ENCODE measurements around the gene FANCC.
A peak's percentile ranks its signal among the peaks of the same experiment; 100 is the strongest.

The FANCC gene

GRCh38 chr9:95057101-95057500 is 260.4 kb downstream of the FANCC start:
- H3K9ac ChIP-seq (ENCODE audit: low read depth in 1 of 2, low read length in 2 of 2) = peak overlapping the region; percentile 10 to 29
- no peaks in the 10 kb centered on the region for H3K9me3 ChIP-seq (ENCODE audit: control insufficient read depth in 1 of 2, low read length in 2 of 2)
- H3K36me3 ChIP-seq (ENCODE audit: control insufficient read depth in 1 of 2, insufficient read depth in 2 of 2, low read length in 2 of 2) = peaks cover 0 to 13% of the 10 kb centered on the region in 2 donors
- no peaks in the 10 kb centered on the region for H3K27me3 ChIP-seq (ENCODE audit: control insufficient read depth in 1 of 2, insufficient read depth in 2 of 2, low read length in 2 of 2)
- peaks cover 16 to 25% of the 10 kb centered on the region in 2 donors for H3K4me1 ChIP-seq (ENCODE audit: control insufficient read depth in 1 of 2, insufficient read depth in 2 of 2, low read length in 2 of 2)
- H3K27ac ChIP-seq (ENCODE audit: low read depth, low read length) = peak overlapping the region; percentile 43
- H3K4me3 ChIP-seq (ENCODE audit: low read depth in 1 of 2, low read length in 2 of 2) = peak overlapping the region in 1 of 2 donors; percentile 18

DNA sequence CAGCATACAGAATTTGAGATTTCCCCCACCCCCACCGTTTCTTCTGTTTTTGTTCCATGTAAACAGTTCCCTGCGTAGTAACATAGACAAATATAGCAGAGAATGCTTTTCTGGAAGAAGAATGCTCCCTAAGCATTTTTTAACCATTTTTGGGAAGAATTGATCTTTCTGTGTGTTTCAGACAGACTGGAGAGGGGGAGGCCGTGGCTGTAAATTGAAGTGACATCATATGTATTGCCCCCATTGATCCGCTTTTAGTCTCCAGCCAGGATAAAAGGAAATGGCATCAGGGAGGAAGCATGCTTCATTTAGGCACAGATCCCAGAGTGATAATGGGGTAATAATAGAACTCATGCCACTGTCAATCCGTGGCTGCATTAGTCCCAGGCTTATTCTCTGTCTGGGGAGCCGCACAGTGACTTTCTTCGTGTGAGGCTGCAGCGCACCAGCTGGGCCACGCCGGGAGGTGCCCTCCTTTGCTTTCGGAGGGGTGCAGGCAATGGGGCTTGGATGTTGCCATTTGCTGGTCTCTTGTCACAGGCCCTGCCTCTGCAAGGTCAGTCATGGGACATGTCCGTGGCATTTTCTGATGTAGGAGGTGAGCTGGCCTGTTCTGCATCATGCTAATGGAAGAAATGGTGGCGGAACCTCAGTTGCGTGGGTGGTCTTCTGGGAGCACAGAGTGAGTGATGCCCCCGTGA is 261.5 kb downstream of the FANCC start:
- H3K27ac ChIP-seq (ENCODE audit: low read depth, low read length) = peak overlapping the region; percentile 28
- peak overlapping the region; percentile 10 to 29 for H3K9ac ChIP-seq (ENCODE audit: low read depth in 1 of 2, low read length in 2 of 2)
- H3K27me3 ChIP-seq (ENCODE audit: control insufficient read depth in 1 of 2, insufficient read depth in 2 of 2, low read length in 2 of 2) = no peaks in the 10 kb centered on the region
- H3K9me3 ChIP-seq (ENCODE audit: control insufficient read depth in 1 of 2, low read length in 2 of 2) = no peaks in the 10 kb centered on the region
- H3K36me3 ChIP-seq (ENCODE audit: control insufficient read depth in 1 of 2, insufficient read depth in 2 of 2, low read length in 2 of 2) = peaks cover 0 to 8% of the 10 kb centered on the region in 2 donors
- peak overlapping the region in 1 of 2 donors; percentile 18 for H3K4me3 ChIP-seq (ENCODE audit: low read depth in 1 of 2, low read length in 2 of 2)
- peaks cover 13 to 25% of the 10 kb centered on the region in 2 donors for H3K4me1 ChIP-seq (ENCODE audit: control insufficient read depth in 1 of 2, insufficient read depth in 2 of 2, low read length in 2 of 2)

DNA sequence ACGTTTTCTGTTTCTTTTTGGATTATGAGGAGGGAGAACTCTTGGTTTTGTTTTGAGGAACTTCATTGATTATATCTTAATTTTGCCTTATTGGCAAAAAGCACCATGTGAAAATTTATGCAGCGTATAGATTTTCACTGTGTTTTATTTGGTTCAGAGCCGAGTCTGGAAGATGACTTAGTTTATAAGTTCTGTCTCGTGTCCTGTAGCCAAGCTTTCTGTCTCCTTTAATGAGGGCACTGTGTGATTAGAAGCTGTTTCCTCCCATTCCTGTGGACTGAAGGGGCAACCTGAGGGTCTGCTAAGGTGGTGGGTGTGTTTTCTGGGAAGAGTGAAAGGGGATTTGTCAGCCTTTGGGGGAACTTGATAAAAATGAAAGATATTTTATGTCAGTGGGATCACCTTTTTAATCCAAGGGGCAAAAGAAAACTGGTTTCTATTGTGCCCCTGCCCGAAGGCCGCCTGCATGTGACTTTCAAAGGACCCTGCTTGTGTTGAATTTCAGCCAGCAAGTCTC is 262.1 kb downstream of the FANCC start:
- H3K9me3 ChIP-seq (ENCODE audit: control insufficient read depth in 1 of 2, low read length in 2 of 2) = no peaks in the 10 kb centered on the region
- H3K36me3 ChIP-seq (ENCODE audit: control insufficient read depth in 1 of 2, insufficient read depth in 2 of 2, low read length in 2 of 2) = peaks cover 0 to 2% of the 10 kb centered on the region in 2 donors
- no peaks in the 10 kb centered on the region for H3K27me3 ChIP-seq (ENCODE audit: control insufficient read depth in 1 of 2, insufficient read depth in 2 of 2, low read length in 2 of 2)
- no peak overlapping the region for H3K4me3 ChIP-seq (ENCODE audit: low read depth in 1 of 2, low read length in 2 of 2)
- peak overlapping the region in 1 of 2 donors; percentile 15 for H3K9ac ChIP-seq (ENCODE audit: low read depth in 1 of 2, low read length in 2 of 2)
- peaks cover 15 to 24% of the 10 kb centered on the region in 2 donors for H3K4me1 ChIP-seq (ENCODE audit: control insufficient read depth in 1 of 2, insufficient read depth in 2 of 2, low read length in 2 of 2)
- H3K27ac ChIP-seq (ENCODE audit: low read depth, low read length) = peak overlapping the region; percentile 84

DNA sequence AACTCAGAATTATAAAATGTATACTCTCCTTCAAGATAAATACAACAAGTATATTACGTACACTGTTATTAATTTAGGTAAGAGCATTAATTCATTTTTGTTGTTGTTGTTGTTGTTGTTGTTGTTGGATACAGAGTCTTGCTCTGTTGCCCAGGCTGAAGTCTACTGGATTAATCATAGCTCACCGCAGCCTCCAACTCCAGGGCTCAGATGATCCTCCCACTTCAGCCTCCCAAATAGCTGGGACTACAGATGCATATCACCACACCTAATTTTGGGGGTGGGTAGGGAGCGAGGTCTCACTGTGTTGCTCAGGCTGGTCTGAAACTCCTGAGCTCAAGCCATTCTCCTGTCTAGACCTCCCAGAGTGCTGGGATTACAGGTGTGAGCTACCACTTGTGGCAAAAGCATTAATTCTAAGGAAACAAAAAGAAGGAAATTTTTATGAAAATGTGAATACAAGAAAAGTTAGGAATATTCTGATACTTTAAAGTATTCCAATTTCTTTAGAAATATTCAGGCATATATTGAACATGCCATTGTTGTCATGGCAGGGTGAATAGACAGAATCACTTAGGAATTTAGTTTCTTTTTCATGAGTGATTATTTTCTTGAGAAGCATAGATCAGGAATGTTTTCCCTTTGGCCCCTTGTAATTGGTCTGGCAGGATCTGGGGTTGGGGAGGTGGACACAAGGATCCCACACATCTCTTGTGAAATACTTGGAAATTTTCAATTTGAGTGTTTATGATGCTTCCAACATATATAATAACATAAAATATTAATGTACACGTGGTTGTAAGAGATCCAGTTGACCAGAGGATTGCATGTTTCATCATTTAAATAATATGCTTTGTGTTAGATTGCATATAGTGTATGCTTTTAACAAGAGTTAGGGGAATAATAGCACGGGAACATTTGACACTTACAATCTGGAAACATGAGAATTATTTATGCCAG is 263.6 kb downstream of the FANCC start:
- Histone ChIP-seq H3K27me3 (ENCODE audit: control insufficient read depth in 1 of 2, insufficient read depth in 2 of 2, low read length in 2 of 2) (no peaks in the 10 kb centered on the region), H3K27ac (ENCODE audit: low read depth, low read length) (no peak overlapping the region), H3K4me3 (ENCODE audit: low read depth in 1 of 2, low read length in 2 of 2) (no peak overlapping the region), H3K9ac (ENCODE audit: low read depth in 1 of 2, low read length in 2 of 2) (no peak overlapping the region), H3K9me3 (ENCODE audit: control insufficient read depth in 1 of 2, low read length in 2 of 2) (no peaks in the 10 kb centered on the region), H3K36me3 (ENCODE audit: control insufficient read depth in 1 of 2, insufficient read depth in 2 of 2, low read length in 2 of 2) (no peaks in the 10 kb centered on the region), H3K4me1 (ENCODE audit: control insufficient read depth in 1 of 2, insufficient read depth in 2 of 2, low read length in 2 of 2) (peaks cover 22 to 25% of the 10 kb centered on the region in 2 donors)

DNA sequence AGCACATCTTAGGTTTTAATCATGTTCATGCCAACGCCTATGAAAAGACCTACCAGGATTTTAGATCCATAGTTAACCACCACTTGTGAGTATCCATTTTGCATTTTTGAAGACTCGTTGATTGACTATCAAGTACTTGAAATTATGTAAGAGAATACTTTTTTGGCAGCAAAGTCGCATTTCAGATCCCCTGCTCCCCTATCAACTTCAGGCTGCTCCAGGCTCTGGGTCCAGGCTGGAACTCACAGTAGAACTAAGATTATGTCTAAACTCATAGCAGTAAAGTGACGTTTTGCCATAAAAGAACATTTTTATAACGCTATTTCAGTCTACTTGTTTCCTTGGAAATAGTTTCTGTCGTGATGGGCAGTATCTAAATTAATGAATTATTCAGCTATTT is 267.7 kb downstream of the FANCC start:
- peak overlapping the region; percentile 10 to 83 for H3K9ac ChIP-seq (ENCODE audit: low read depth in 1 of 2, low read length in 2 of 2)
- peak overlapping the region; percentile 76 to 78 for H3K4me3 ChIP-seq (ENCODE audit: low read depth in 1 of 2, low read length in 2 of 2)
- H3K9me3 ChIP-seq (ENCODE audit: control insufficient read depth in 1 of 2, low read length in 2 of 2) = no peaks in the 10 kb centered on the region
- H3K27me3 ChIP-seq (ENCODE audit: control insufficient read depth in 1 of 2, insufficient read depth in 2 of 2, low read length in 2 of 2) = no peaks in the 10 kb centered on the region
- peaks cover 12 to 14% of the 10 kb centered on the region in 2 donors for H3K4me1 ChIP-seq (ENCODE audit: control insufficient read depth in 1 of 2, insufficient read depth in 2 of 2, low read length in 2 of 2)
- peak overlapping the region; percentile 26 for H3K27ac ChIP-seq (ENCODE audit: low read depth, low read length)
- H3K36me3 ChIP-seq (ENCODE audit: control insufficient read depth in 1 of 2, insufficient read depth in 2 of 2, low read length in 2 of 2) = no peaks in the 10 kb centered on the region

All from duodenal mucosa (tissue), 2 donors.